Omental fat pad (tissue), 4 donors: ENCODE results near the gene PLAC1. TPM values are rescaled to one million over a fixed set of nuclear protein-coding genes. Genes with fewer than 3 reads are reported as not detected.
A peak's percentile ranks its signal among the peaks of the same experiment; 100 is the strongest.

Experiments
- ATAC-seq: fragments of 150-250 bp; one replicate; pipeline ENCODE4 v1.9.1; 2016; ENCODE audit warnings: mild to moderate bottlenecking, moderate library complexity; ENCODE audit not compliant: low FRiP score
- DNase-seq: peaks from one replicate; pipeline ENCODE4 v3.0.0-alpha.2; 2019; ENCODE audit warnings: low spot score
- CTCF ChIP-seq, 3 donors: fragments of 450-650 bp; IDR thresholded peaks; one replicate each; pipeline ENCODE4 v1.5.1; 2016 to 2017; ENCODE audit warnings: antibody characterized with exemption in 3 of 3, mild to moderate bottlenecking in 3 of 3, moderate library complexity in 2 of 3
- total RNA-seq, 4 donors: library from RNA; depleted of rRNA; stranded (reverse); fragments of >200 nt; gene quantifications; one replicate each; pipeline ENCODE4 v1.1.0, GENCODE V29; 2016

PLAC1 gene
- total RNA-seq, result not detected

DNA sequence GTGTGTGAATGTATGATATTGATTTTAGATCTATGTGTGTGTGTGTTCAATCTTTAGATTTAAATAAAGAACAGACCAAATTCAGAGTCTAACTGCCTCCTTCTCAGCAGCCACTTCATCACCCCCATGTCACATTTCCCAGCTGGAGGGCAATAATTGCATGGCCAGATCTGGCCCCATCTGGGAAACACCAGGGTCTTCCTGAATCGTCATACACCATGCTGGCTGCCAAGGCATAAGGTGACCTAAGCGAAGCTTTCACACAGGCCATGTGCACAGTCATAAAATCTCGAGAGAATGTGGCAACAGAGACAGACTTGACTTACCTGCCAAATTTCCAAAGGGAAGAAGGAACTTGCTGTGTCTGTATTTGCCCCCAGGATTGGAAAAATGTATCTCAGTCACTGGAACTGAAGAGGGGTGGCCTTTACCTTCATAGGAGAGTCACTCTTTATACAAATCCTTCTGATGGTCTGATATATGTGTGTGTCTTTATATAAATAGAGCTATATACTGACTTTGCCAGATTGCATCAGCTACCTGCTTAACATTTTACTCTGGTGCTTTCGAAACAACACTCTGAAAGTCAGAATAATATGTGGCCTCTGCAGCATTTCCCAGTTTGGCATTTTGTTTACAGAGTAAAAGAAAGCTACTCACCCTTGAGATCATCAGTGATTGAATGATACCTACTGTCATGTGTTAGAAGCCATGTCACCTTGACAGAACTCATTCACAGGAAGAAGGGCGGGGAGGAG is at the start of gene PLAC1:
TSS of gene PLAC1 (minus strand) at position 470 of the 758 bp plus-strand sequence. CDS start 91,789 bp downstream, outside the sequence.
- DNase-seq (no peak), ATAC-seq (no peak)
- no peak for TF ChIP-seq CTCF (IDR thresholded peaks at IDR 0.05)

GRCh38 chrX:134706138-134706537 is 47.9 kb upstream of the PLAC1 start:
- no peak for TF ChIP-seq CTCF (IDR thresholded peaks at IDR 0.05)

DNA sequence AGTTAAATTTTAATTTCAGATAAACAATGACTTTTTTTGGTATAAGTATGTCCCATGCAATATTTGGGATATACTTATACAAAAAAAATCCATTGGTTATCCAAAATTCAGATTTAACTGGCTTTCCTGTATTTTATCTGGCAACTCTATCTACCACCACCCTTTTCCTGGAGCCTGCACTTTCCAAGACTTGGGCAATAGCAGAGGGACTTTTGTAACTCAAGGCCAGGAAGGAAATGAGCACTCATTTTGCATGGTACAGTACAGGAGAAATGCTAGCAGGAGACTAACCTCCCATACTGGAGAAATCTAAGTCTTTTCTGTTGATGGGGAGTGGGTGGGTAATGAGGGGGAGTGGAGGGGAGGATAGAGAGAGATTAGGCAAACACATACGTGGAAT is 37.7 kb upstream of the PLAC1 start:
- no peak for TF ChIP-seq CTCF (IDR thresholded peaks at IDR 0.05)
- no peak for DNase-seq
- ATAC-seq, result no peak

More at GRCh38 chrX:134706138-134706537, 47.9 kb upstream of the PLAC1 start:
- DNase-seq (no peak), ATAC-seq (no peak)

- DNase-seq (no peak), ATAC-seq (no peak)
- TF ChIP-seq CTCF (IDR thresholded peaks at IDR 0.05), result no peak
Measured at GRCh38 chrX:134694333-134695322, 36.4 kb upstream of the PLAC1 start.

DNA sequence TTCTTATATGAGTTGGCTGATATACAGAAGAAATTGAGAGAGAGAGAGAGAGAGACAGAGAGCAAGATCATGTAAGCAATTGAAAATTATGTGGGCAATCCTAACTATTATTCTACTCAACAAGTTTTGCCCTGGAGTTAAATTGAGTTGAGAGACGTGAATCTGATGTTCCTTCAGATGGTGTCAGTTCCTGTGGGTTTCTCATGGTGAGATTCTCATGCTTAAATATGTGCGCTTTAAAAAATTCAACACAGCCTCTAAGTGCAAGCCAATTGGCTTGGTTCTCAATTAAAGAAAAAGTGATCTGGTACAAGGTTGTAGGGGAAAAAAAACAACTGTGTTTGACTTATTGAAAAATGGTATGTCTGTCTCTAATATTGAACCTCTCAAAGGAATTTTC is 35.4 kb upstream of the PLAC1 start:
- ATAC-seq, result no peak
- TF ChIP-seq CTCF (IDR thresholded peaks at IDR 0.05), result no peak
- no peak for DNase-seq

GRCh38 chrX:134692990-134693389 is 34.7 kb upstream of the PLAC1 start:
- DNase-seq (no peak), ATAC-seq (peak; percentile 71)
- TF ChIP-seq CTCF (IDR thresholded peaks at IDR 0.05), result no peak
